Upper lobe of right lung (tissue), 1 donor: ENCODE data around the gene SMTNL2. TPM values are rescaled to one million over a fixed set of nuclear protein-coding genes. Genes with fewer than 3 reads are reported as not detected.

Experiments
- ATAC-seq: fragments of 200-7000 bp; cut with Tn5 transposase; one replicate; pipeline ENCODE4 v1.9.1; 2020; ENCODE audit warnings: mild to moderate bottlenecking, moderate library complexity
- DNase-seq: peaks from one replicate; pipeline ENCODE4 v3.0.0-alpha.2; 2020
- H3K27ac ChIP-seq: fragments of 200-600 bp; one replicate; pipeline ENCODE4 v1.8.0; 2022
- H3K27me3 ChIP-seq: fragments of 200-600 bp; one replicate; pipeline ENCODE4 v1.8.0; 2022; ENCODE audit warnings: mild to moderate bottlenecking
- H3K36me3 ChIP-seq: fragments of 200-600 bp; one replicate; pipeline ENCODE4 v1.8.0; 2022
- H3K4me1 ChIP-seq: fragments of 200-600 bp; one replicate; pipeline ENCODE4 v1.8.0; 2022
- H3K4me3 ChIP-seq: fragments of 200-600 bp; one replicate; pipeline ENCODE4 v1.8.0; 2022; ENCODE audit warnings: mild to moderate bottlenecking
- H3K9me3 ChIP-seq: fragments of 200-600 bp; one replicate; pipeline ENCODE4 v1.8.0; 2022
- intact Hi-C: fragments of 100-400 bp; cut with DNase I; formaldehyde crosslinking; loops from one replicate; pipeline ENCODE4 v1.11.0; 2022
- total RNA-seq: library from RNA; stranded (reverse); fragmentation: NEBNext Ultra II Directional; extraction: Animal tissue kit (Norgen Biotek cat#: 25700); gene quantifications from one replicate; pipeline ENCODE4 v1.2.1, GENCODE V29; 2021
- TF ChIP-seq, protein P1 (sequence below): fragments of 200-600 bp; IDR thresholded peaks from one replicate; pipeline ENCODE4 v1.8.0; 2022; ENCODE audit warnings: antibody characterized with exemption
- donor health status: DM: no; HTN: yes; CAD: no; lungs with severe emphysema.

The SMTNL2 gene
- total RNA-seq, 1 donor from 2014 or later, result 2.7 TPM

DNA sequence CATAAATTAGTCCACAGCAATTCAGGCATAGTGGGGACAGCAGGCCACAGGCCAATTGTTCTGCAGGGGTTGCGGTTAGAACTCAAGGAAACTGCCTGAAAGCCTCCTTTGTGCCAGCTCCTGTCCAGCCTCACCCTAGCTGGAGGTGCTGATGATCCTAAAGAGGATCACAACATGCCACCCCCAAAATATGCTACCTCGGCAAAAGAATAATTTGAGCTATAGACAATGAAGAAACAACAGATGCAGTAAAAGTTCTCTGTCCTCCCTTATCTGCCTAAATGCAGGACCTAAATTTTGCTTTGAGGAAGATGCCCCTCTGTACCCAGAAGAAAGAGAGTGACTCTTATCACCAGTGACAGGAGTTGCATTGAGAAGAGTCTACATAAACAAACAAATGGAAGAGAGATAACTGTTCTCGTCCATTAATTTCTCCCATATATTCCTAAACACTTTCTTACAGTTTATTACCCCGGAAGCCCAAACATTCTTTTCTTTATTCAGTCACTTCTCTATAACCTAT is 42.5 kb downstream of the SMTNL2 start:
- DNase-seq (peak; percentile 10), ATAC-seq (no peak)
- intact Hi-C loops, result loop anchor here (5.0 kb wide), 1 partner anchor 59 kb away; no protein-coding TSS in a partner anchor
- Histone ChIP-seq H3K4me3 (no peak overlapping the region), H3K27ac (no peak overlapping the region), H3K36me3 (no peaks in the 10 kb centered on the region), H3K9me3 (no peaks in the 10 kb centered on the region), H3K4me1 (peaks cover 14% of the 10 kb centered on the region), H3K27me3 (no peaks in the 10 kb centered on the region)
- TF ChIP-seq, protein P1, sequence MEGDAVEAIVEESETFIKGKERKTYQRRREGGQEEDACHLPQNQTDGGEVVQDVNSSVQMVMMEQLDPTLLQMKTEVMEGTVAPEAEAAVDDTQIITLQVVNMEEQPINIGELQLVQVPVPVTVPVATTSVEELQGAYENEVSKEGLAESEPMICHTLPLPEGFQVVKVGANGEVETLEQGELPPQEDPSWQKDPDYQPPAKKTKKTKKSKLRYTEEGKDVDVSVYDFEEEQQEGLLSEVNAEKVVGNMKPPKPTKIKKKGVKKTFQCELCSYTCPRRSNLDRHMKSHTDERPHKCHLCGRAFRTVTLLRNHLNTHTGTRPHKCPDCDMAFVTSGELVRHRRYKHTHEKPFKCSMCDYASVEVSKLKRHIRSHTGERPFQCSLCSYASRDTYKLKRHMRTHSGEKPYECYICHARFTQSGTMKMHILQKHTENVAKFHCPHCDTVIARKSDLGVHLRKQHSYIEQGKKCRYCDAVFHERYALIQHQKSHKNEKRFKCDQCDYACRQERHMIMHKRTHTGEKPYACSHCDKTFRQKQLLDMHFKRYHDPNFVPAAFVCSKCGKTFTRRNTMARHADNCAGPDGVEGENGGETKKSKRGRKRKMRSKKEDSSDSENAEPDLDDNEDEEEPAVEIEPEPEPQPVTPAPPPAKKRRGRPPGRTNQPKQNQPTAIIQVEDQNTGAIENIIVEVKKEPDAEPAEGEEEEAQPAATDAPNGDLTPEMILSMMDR, result no peak

DNA sequence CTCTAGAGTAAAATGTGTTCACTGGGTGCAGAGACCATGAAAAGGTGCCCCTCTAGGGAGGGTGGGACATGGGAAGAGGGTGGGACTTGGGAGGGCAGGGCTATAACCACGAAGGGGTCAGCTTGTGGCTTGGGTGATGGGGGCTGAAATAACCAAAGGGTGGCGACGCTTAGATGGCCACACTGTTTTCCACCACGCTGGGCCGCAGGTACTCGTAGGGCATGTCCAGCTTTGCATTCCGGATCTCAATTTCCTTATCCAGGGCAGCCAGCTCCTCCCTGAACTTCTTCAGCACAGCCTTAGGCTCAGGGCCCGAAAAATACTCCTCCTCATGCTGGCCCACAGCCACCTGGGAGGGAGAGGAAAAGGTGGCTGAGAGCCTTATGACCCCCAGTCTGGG is 47.1 kb downstream of the SMTNL2 start:
- Histone ChIP-seq H3K4me1 (no peaks in the 10 kb centered on the region), H3K9me3 (no peaks in the 10 kb centered on the region), H3K36me3 (no peaks in the 10 kb centered on the region), H3K27ac (no peak overlapping the region), H3K27me3 (peaks cover 2% of the 10 kb centered on the region), H3K4me3 (no peak overlapping the region)
- intact Hi-C loops, result no loop called here
- DNase-seq (peak; percentile 39), ATAC-seq (no peak)
- TF ChIP-seq, protein P1, result no peak

DNA sequence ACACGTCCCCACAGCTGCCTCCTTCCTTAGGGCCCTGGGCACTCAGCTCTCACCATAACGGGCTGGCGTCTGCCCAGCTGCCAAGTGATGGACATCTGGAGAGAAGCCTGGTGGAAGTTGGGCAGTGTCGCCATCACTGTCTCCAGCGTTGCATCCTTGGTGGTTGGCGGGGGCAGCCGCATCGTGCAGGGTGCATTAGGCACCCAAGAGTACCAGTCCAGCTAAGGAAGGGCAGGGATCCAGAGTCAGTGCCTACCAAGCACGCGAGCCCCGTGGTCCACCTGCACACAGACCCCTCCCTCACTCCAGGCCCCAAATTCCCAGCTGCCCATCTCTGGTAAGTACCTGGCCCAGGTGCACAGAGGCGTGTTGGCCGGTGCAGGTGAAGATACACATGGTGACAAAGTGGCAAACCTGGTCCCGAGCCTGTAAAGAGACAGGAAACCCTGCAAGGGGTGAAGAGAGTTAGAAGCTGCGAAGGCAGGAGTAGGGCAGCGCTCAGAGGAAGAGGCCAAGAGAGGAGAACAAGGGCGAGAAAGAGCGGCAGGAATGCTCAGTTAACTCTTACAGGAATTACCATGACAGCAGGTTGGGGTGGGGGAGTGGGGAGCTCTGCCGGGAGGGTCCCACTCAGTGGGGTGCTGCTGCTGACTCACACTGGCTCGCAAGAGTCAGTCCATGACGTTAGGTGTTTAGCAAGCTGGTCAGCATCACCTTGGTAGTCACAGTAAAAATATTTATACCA is 47.7 kb downstream of the SMTNL2 start:
- peaks cover 7% of the 10 kb centered on the region for H3K27me3 ChIP-seq
- ATAC-seq (no peak), DNase-seq (peak; percentile 58)
- no peaks in the 10 kb centered on the region for H3K9me3 ChIP-seq
- H3K27ac ChIP-seq, result no peak overlapping the region
- TF ChIP-seq, protein P1, result no peak
- intact Hi-C loops, result no loop called here
- no peak overlapping the region for H3K4me3 ChIP-seq
- H3K4me1 ChIP-seq, result no peaks in the 10 kb centered on the region
- no peaks in the 10 kb centered on the region for H3K36me3 ChIP-seq

DNA sequence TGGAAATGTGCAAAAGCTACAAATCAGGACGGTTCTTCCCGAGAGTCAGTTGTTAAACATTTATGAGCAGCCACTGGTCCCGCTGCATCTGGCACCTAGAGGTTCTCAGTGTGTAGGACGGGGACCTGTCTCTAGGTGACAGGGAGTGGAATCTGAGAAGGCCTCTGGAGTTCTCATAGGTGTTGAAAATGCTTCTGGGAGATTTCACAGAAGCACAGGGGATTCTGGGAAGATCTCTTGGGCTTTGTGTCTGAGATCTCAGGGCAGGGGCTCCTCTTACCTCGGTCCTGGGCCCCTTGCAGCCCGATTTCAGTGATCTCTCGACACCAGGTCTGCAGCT is 48.2 kb downstream of the SMTNL2 start:
- Histone ChIP-seq H3K27me3 (peaks cover 13% of the 10 kb centered on the region), H3K36me3 (no peaks in the 10 kb centered on the region), H3K27ac (no peak overlapping the region), H3K4me1 (no peaks in the 10 kb centered on the region), H3K9me3 (no peaks in the 10 kb centered on the region), H3K4me3 (no peak overlapping the region)
- TF ChIP-seq, protein P1, result no peak
- DNase-seq (no peak), ATAC-seq (no peak)
- intact Hi-C loops, result no loop called here

DNA sequence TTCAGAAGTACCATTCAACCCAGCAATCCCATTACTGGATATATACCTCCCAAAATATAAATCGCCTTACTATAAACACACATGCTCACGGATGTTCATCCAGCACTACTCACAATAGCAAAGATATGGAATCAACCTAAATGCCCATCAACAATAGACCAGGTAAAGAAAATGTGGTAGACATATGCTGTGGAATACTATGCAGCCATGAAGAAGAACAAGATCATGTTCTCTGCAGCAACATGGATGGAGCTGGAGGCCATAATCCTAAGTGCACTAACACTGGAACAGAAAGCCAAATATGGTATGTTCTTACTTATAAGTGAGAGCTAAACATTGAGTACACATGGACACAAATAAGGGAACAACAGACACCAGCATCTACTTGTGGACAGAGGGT is 49.3 kb downstream of the SMTNL2 start:
- intact Hi-C loops, result no loop called here
- no peaks in the 10 kb centered on the region for H3K9me3 ChIP-seq
- H3K36me3 ChIP-seq, result no peaks in the 10 kb centered on the region
- no peak overlapping the region for H3K27ac ChIP-seq
- TF ChIP-seq, protein P1, result no peak
- H3K4me1 ChIP-seq, result no peaks in the 10 kb centered on the region
- no peak overlapping the region for H3K4me3 ChIP-seq
- H3K27me3 ChIP-seq, result peaks cover 16% of the 10 kb centered on the region
- no peak for DNase-seq
- no peak for ATAC-seq
